PFSK-1 (cell line): ENCODE results near the gene CSNK1G2.

Experiments
- POLR2AphosphoS5 ChIP-seq: IDR thresholded peaks from 2 replicates; pipeline ENCODE4 v1.6.1; 2012; ENCODE audit warnings: low read depth, mild to moderate bottlenecking, control low read depth, low read length, moderate library complexity
- REST ChIP-seq, 2 experiments: IDR thresholded peaks; 2 replicates each; pipeline versions ENCODE4 v1.6.1 to v1.8.0; 2011 to 2012; ENCODE audit warnings: low read depth in 2 of 2, low read length in 2 of 2, control low read depth in 1 of 2, inconsistent platforms in 1 of 2, mild to moderate bottlenecking in 1 of 2, moderate library complexity in 1 of 2; ENCODE audit not compliant: insufficient read depth in 1 of 2
- TAF1 ChIP-seq: IDR thresholded peaks from 2 replicates; pipeline ENCODE4 v1.6.1; 2012; ENCODE audit warnings: low read length, control low read depth, borderline replicate concordance; ENCODE audit not compliant: insufficient read depth

DNA sequence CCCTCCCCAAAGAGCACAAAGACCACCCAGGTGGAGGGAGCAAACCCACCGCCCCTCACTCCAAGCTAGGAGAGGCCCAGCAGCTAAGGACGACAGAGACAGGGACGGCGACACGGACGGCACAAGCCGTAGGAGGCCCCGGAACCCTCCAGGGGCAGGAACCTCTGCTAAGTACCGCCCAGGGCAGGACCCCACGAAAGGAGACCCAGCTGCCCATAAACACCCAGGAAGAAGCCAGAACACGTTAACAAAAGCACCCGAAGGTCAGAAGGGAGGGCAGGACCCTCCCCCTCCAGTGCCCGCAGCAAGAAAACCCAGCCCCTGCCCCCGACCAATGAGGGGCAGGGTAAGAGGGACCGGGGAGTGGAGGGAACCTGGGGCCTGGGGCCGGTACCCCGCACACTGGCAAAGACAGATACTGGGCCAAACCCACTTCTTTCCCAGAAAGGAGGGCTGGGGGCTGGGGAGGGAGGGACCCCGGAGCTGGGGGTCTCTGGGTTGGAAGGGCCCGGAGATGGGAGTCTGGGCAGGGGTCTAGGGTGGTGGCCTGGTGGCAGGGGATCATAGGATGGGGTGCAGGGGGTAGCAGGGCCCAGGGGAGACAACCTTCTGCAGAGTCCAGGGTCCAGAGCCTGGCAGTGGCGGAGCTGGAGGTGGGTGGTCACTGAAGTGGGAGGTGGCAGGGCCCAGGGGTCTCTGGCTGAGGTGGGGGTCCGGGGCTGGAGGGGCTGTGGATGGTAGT is 72.1 kb downstream of the CSNK1G2 start:
- no peak for TF ChIP-seq TAF1
- TF ChIP-seq POLR2AphosphoS5: no peak; the same call in 1 of the 2 replicates
- TF ChIP-seq REST (IDR thresholded peaks at IDR 0.05; ENCODE audit: insufficient read depth in 1 of 2, low read depth in 2 of 2, low read length in 2 of 2): no peak
